ENCODE measurements around the gene RNASEH2A.

GRCh38 chr19:12840091-12841079 is 34.0 kb downstream of the RNASEH2A start:
- TF ChIP-seq ZFP3 (CRISPR knock-in tag; IDR thresholded peaks at IDR 0.05) = no peak
- no peak for TF ChIP-seq GLIS3 (CRISPR knock-in tag; IDR thresholded peaks at IDR 0.05)
- no peak for TF ChIP-seq POU6F1 (CRISPR knock-in tag; IDR thresholded peaks at IDR 0.05; ENCODE audit: borderline replicate concordance, low read depth)
- TF ChIP-seq ZFP30 (CRISPR knock-in tag; IDR thresholded peaks at IDR 0.05) = no peak
- TF ChIP-seq OSR1 (CRISPR knock-in tag; IDR thresholded peaks at IDR 0.05) = no peak
- no peak for TF ChIP-seq PATZ1 (CRISPR knock-in tag; IDR thresholded peaks at IDR 0.05; ENCODE audit: borderline replicate concordance)
- TF ChIP-seq CSDC2 (CRISPR knock-in tag; IDR thresholded peaks at IDR 0.05) = no peak
- TF ChIP-seq RARB (CRISPR knock-in tag; IDR thresholded peaks at IDR 0.05) = no peak
- TF ChIP-seq CREB5 (CRISPR knock-in tag; IDR thresholded peaks at IDR 0.05; ENCODE audit: low read depth) = no peak
